Astrocyte of the spinal cord (primary cell): Measurements from ENCODE around the gene BCL7A.
A peak's percentile ranks its signal among the peaks of the same experiment; 100 is the strongest.
"Not testable (repeated sequence)": the region's sequence is repeated elsewhere in the genome, so short reads cannot be mapped to it uniquely, and the experiment has no call there.

Experiments used
- DNase-seq: peaks from one replicate; pipeline ENCODE4 v3.0.0; 2011; ENCODE audit warnings: low read depth, low spot score
- H3K4me3 ChIP-seq: 2 replicates; pipeline ENCODE4 v1.5.1; 2011; ENCODE audit warnings: low read depth, mild to moderate bottlenecking, low read length, moderate library complexity
- in situ Hi-C: cut with HindIII; loops from 2 replicates; pipeline ENCODE4 v1.10.0; 2017; ENCODE audit warnings: low sequenced_read_pairs
- TF ChIP-seq, protein P1 (sequence below): IDR thresholded peaks from 2 replicates; pipeline ENCODE4 v1.5.1; 2012; ENCODE audit warnings: low read depth, mild to moderate bottlenecking, low read length, inconsistent platforms

BCL7A gene

DNA sequence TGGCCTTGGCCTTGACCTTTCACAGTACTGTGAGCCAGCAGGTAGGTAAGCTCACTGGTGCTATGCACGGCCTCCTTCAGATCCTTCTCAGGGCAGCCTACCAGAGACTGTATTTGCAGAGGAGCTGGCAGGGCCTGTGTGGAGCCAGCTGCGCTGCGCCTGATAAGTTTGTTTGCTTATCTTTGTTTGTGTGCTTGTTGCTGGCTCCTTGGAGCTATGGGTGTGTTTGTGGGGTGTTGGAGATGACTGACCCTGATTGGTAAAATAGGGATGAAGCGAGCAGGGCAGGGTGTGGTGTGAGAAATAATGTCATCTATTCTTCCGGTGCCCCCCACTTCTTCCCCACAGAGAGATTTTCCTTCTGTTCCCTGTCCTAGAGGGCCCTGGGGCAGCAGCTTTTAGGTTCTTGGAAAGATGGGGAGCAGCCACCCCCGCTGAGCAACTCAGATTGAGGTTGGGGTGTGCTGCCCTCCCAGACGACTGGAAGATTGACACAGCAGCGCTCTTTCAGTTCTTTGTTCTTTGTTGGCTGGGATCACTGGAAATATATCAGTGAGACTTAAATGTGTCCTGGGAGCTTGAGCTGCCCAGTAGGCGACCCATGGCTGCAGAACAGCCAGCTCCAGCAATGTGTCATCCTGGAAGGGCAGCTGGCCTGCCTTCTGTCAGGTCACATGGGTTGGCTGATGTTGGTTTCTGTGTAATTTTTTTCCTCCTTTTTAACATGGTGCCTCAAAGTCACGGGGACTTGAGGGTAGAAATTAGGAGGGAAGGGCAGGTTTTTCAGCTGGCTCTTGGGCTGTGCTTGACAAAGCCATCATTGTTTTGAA is 76.5 kb downstream of the BCL7A start:
- TF ChIP-seq, protein P1, sequence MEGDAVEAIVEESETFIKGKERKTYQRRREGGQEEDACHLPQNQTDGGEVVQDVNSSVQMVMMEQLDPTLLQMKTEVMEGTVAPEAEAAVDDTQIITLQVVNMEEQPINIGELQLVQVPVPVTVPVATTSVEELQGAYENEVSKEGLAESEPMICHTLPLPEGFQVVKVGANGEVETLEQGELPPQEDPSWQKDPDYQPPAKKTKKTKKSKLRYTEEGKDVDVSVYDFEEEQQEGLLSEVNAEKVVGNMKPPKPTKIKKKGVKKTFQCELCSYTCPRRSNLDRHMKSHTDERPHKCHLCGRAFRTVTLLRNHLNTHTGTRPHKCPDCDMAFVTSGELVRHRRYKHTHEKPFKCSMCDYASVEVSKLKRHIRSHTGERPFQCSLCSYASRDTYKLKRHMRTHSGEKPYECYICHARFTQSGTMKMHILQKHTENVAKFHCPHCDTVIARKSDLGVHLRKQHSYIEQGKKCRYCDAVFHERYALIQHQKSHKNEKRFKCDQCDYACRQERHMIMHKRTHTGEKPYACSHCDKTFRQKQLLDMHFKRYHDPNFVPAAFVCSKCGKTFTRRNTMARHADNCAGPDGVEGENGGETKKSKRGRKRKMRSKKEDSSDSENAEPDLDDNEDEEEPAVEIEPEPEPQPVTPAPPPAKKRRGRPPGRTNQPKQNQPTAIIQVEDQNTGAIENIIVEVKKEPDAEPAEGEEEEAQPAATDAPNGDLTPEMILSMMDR, result no peak
- in situ Hi-C loops, result no loop called here
- no peak overlapping the region for H3K4me3 ChIP-seq
- peak; percentile 58 for DNase-seq

DNA sequence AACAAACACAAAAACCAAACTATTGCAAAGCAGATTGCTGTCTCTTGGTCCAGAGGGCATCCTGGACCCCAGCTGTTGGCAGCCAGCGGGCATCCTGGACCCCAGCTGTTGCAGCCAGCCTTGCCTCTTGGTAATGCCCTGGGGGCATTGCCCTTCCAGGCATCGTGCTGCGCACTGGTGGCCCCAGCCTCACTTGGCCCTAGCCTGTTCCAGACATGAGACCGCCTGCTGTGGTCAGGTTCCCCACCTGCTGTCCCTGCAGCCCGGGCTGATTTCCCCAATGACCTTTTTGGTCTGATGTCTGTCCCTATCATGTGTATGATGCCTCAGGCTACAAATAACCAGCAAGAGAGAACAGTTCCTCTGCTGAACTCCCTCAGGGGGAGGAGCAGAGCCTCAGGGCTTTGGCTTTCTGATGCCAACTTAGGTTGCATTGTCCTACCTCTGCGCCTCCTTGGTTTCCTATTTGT is 77.6 kb downstream of the BCL7A start:
- H3K4me3 ChIP-seq, result no peak overlapping the region
- TF ChIP-seq, protein P1, result no peak
- DNase-seq, result no peak
- in situ Hi-C loops, result no loop called here

DNA sequence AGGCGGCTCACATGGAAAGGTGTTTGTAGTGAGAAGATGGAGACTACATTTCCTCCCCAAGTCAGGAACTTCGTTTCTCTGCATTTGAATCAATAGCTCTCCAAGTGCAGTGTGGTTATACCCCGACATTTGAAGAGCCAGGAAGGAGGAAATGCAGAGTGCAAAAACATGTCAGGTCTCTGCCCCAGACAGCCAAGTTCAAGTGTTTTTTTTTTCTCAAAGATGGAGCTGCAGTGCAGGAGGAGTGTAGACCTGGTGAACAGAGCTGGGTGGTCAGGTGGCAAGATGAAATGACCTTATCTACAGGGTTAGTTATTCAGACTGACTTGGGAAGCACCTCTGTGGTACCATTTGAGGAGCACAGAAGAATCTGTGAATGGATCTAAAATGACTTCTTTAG is 78.2 kb downstream of the BCL7A start:
- no peak overlapping the region for H3K4me3 ChIP-seq
- TF ChIP-seq, protein P1, result no peak
- DNase-seq, result no peak
- in situ Hi-C loops, result no loop called here

DNA sequence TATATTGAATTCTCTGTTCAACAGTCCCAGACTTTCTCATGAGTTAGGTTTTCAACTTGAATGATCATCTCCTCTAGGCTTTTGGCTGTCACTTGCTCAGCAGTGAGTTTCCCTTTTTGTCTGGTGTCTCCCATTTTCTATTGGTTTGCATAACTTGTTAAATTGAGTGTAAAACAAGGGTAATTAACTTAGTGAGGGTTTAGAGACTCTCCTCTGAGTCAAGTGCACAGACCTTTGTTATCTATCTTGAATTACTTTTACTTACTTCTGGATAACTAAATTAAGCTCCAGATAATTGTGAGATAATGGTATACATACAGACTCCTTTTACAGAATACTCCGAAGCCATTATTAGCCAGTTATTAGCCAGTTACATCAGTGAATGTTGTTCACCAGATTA is 78.9 kb downstream of the BCL7A start:
- H3K4me3 ChIP-seq, result no peak overlapping the region
- no peak for DNase-seq
- TF ChIP-seq, protein P1, result no peak
- in situ Hi-C loops, result no loop called here

DNA sequence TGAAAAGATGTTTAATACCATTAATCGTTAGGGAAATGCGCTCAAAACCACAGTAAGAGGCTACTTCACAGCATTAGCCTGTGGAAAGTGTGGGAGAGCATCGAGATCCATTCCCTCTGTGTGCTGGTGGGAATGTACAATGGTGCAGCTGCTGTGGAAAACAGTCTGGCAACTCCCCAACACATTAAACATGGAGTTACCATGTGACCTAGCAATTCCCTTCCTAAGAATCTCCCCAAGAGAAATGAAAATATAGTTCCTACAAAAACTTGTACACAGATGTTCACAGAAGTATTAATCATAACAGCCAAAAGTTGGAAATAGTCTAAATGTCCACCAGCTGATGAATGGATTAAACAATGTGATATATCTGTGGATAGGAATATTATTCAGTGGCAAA is 80.6 kb downstream of the BCL7A start:
- TF ChIP-seq, protein P1, result no peak
- H3K4me3 ChIP-seq, result no peak overlapping the region
- in situ Hi-C loops, result no loop called here
- no peak for DNase-seq

DNA sequence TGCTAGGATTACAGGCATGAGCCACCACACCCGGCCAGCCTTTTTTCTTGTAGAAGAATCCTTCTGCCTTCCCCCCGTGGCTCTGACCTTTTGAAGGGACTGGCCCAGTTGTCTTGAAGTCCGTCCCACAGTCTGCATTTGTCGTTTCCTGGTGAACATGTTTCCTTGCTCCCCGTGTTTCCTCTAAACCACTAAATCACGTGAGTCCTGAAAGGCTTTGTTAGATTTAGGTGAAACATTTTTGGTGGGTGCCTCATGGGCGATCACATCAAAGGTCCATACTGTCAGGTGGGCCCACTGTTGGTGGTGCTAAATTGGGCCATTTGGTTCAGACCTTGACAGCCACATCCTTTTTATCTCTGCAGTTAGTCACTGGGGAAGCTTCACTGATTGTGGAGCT is 83.2 kb downstream of the BCL7A start:
- TF ChIP-seq, protein P1, result no peak
- no peak for DNase-seq
- in situ Hi-C loops, result no loop called here
- no peak overlapping the region for H3K4me3 ChIP-seq

DNA sequence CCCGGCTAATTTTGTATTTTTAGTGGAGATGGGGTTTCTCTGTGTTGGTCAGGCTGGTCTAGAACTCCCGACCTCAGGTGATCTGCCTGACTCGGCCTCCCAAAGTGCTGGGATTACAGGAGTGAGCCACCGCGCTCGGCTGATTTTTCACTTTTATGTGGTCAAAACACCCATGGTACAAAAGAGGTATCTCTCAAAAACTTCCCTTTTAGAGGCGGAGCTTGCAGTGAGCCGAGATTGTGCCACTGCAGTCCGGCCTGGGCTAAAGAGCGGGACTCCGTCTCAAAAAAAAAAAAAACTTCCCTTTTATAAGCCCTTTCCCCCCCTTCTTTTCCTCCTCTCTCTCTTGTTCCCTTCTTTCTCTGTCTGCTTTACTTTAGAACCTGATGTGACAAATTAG is 83.8 kb downstream of the BCL7A start:
- DNase-seq, in situ Hi-C loops, H3K4me3 ChIP-seq: not testable (repeated sequence)
